Activated CD4-positive, alpha-beta T cell treated with anti-CD3 and anti-CD28 coated beads, Interleukin-10, Interleukin-2, amounts not matched to agents 100 ng/mL and 50 ng/mL, durations not matched to agents 16 hours and 8 hours (primary cell): ENCODE data around the gene GEMIN5.
"Not testable (repeated sequence)": the region's sequence is repeated elsewhere in the genome, so short reads cannot be mapped to it uniquely, and the experiment has no call there.

ENCODE experiments used
- DNase-seq: peaks from one replicate; pipeline ENCODE4 v3.0.0-alpha.2; 2020

GEMIN5 gene

GRCh38 chr5:154940772-154941620 is 3.0 kb upstream of the GEMIN5 start, which contains the start of gene MRPL22:
TSS of gene MRPL22 (plus strand) at chr5:154941073. CDS start at chr5:154941111, 38 bp downstream.
- peak; percentile 95 for DNase-seq

- DNase-seq = no peak
Measured at GRCh38 chr5:154940375-154940771, 2.4 kb upstream of the GEMIN5 start.

- not testable (repeated sequence) for DNase-seq
Measured at GRCh38 chr5:154939387-154939786, 1.4 kb upstream of the GEMIN5 start.

GRCh38 chr5:154937186-154937717 is 759 bp downstream of the GEMIN5 start:
- DNase-seq = no peak

GRCh38 chr5:154934881-154935280 is 3.1 kb downstream of the GEMIN5 start:
- no peak for DNase-seq

GRCh38 chr5:154933537-154933936 is 4.5 kb downstream of the GEMIN5 start:
- DNase-seq = no peak

GRCh38 chr5:154923441-154924430 is 14.3 kb downstream of the GEMIN5 start:
- DNase-seq = no peak

GRCh38 chr5:154917757-154918156 is 20.3 kb downstream of the GEMIN5 start:
- no peak for DNase-seq

GRCh38 chr5:154916874-154917273 is 21.1 kb downstream of the GEMIN5 start:
- no peak for DNase-seq

- not testable (repeated sequence) for DNase-seq
Measured at GRCh38 chr5:154905601-154906000, 32.4 kb downstream of the GEMIN5 start.

GRCh38 chr5:154901913-154902312 is 36.1 kb downstream of the GEMIN5 start:
- no peak for DNase-seq

GRCh38 chr5:154901276-154901675 is 36.7 kb downstream of the GEMIN5 start:
- no peak for DNase-seq

- no peak for DNase-seq
Measured at GRCh38 chr5:154900066-154900465, 37.9 kb downstream of the GEMIN5 start.

GRCh38 chr5:154899151-154899816 is 38.7 kb downstream of the GEMIN5 start:
- DNase-seq = no peak

- DNase-seq = no peak
Measured at GRCh38 chr5:154898210-154898609, 39.8 kb downstream of the GEMIN5 start.

GRCh38 chr5:154896562-154897165 is 41.3 kb downstream of the GEMIN5 start:
- DNase-seq = no peak

GRCh38 chr5:154895606-154896561 is 42.1 kb downstream of the GEMIN5 start:
- no peak for DNase-seq

- DNase-seq = no peak
Measured at GRCh38 chr5:154893381-154893780, 44.6 kb downstream of the GEMIN5 start.

GRCh38 chr5:154892369-154892771 is 45.6 kb downstream of the GEMIN5 start:
- no peak for DNase-seq

GRCh38 chr5:154885439-154885838 is 52.6 kb downstream of the GEMIN5 start:
- no peak for DNase-seq

- DNase-seq = no peak
Measured at GRCh38 chr5:154884424-154884823, 53.6 kb downstream of the GEMIN5 start.
